Femur (tissue), 1 donor: Measurements from ENCODE around the gene SURF1.

Experiments used
- DNase-seq: peaks from one replicate; pipeline ENCODE4 v3.0.0-alpha.2; 2017

The SURF1 gene

DNA sequence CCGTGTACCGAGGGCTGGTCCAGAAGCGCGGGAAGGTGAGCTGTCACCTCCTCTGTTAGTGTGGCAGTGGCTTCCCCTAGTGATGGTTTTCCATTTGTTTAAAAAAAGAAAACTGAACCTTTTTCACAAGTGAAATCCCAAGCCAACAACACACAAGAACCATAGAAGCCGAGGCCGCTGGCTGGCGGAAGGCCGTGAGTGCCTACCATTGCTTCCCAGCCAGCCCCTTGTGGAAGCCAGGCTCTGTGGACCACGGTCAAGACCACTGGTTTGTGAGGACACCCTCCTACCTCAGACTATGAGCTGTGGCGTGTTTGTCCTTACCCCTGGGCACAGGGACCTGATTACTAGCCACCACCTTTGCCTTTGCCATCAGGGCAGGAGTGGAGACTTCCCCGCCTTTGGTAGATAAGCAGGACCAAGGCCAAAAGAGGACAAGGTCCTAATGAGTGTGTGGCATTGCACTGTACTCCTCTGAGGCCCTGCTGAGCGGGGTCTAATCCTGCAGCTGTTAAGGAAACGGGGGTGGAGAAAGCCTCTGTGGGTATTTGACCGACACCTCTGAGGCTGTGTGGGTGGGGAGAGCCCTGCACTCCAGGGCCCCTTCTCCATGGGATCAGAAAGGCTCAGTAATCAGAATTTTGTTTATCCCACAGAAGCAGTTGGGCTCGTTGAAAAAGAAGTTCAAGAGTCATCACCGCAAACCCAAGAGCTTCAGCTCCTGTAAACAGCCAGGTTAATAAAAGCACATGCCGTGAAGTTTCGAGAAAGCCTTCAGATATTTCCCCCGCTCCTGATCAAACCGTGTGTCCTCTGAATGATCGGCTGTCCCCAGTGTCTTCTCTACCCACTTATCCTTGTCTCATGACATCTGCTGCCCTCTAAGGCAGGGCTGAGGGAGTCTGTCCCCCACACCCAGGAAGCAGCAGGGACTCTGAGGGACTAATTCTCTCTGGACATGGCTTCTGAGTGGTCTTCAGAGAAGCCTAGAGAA lies 4.4 kb upstream of the SURF1 start:
- DNase-seq, result no peak

DNA sequence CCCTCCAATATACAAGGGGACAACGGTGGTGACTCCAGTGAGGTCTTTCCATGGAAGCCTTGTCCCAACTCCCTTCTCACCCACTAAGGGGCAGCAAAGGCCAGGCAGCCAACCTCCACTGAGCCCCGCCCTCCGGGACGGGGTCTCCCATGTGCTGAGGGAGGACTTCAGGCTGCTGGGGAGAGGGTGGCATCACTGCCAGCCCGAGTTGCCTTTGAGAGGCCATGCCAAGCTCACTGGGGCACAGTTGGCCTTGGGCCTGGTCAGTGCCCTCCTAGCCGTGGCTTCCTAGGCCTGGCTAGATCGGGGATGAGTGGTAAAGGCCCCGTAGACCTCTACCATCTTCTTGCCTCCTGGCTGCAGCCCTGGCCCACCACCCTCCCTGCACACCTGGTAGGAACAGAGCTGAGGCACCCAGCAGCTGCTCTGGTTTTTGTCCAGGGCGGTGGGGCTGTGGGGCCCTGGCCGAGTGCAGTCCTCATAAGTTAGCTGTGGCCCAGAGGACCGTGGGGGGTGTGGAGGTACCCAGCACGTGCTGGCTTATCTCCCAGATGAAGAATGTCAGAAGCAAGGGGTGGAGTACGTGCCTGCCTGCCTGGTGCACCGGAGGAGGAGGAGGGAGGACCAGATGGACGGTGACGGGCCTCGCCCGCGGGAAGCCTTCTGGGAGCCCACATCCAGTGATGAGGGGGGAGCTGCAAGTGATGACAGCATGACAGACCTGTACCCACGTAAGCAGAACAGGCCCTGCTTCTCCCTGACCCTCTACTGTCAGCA lies 3.3 kb upstream of the SURF1 start:
- DNase-seq, result no peak

DNA sequence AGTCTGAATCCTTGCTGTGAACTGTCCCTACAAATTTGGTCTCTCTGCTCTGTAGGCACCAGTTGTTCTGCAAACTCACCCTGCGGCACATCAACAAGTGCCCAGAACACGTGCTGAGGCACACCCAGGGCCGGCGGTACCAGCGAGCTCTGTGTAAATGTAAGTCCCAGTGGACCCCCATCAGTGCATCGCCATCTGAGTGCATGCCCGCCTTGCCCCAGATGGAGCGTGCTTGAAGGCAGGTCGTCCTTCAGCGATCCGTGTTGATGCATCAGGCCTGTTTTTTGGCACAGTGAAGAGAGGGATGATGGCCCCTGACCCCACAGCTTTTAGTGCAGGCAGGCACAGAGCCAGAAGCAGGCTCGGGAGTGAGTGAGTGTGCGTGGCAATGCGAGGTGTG lies 1.4 kb upstream of the SURF1 start:
- DNase-seq, result no peak

DNA sequence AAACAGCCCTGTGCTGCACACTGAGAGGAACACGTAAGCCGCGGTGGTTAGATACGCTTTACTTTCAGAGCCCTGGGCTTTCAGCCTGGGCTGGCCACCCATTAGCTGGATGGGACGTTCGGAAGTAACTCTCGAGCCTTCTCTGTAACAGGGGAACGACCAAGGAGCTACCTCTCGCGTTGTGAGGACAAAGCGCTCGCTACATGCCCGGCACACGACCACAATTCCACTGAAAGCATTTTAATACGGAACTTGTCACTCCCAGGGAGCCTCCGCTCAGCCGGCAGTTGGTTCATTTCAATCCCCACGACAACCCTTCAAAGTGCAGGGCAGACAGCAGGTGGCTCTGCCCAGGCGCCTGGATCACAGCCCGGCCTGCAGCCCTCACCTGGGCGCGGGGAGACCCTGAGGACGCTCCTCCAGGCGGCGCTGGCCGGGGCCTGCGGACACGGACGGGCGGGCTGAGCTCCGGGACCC lies 368 bp downstream of the SURF1 start:
- DNase-seq, result no peak

DNA sequence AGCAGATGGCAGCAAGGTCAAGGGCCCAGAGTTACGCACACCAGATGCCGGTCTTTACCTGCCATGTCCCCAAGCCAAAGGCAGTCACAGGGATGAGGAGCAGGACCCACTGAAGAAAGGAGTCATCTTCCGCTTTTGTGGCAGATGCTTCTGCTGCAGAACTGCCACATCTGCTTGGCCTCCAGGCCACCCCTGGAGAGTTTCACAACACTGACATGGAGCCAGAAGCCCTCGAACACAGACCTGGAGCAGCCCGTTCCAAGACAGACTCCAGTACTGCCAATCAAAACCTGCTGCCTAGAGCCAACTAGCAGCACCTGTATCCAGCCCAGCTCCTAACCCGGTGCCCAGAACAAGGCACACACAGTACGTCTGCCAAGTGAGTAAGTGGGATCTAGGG lies 1.5 kb downstream of the SURF1 start:
- no peak for DNase-seq

DNA sequence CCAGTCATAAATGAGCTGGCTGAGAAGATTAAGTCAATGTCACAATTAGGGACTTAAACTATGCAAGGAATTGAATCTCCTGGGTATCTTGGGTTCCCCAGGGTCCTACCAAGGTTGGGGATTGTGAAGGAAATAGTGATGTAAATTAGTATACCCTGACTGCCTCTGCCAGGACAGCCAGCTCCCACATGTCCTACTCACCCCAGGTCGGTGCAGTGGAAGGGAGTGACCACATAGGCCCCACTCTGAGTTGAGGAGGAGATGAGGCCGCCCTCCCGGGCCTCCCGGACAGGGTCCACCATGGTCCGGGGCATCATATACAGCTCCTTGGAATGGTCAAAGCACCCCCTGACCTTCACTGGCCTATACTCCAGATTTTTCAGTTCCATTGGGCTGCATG lies 2.7 kb downstream of the SURF1 start:
- no peak for DNase-seq

DNA sequence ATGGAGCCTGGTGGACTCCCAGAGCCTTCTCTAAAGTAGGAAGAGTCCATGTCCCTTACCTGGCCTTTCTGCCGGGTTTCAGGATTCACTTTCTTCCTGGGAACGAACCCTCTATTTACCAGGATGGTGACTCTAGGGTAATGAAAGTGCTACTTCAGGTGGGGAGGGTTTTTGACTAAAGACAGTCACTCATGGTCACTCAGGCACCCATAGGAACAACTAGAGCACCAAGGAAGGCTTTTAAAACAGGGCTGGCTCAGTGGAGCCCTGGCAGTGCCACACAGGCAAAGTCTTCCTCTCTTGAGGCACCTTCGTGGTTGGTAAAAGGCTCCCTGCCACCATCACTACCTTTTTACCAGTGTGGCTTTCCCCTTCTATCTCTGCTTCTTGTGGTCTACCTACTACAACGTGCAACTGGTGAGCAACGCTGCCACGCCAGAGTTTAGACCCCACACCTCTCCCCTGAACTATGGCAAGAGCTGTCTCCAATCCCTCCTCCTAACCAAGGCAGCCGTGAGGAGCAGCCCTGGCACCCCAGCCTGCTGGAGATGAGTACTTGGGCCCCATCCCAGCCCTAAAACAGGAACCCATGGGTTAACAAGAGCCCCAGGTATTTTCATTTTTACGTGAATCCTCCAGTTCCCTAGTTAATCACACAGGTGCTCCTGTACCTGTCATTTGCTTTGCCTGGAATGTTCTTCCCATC lies 3.5 kb downstream of the SURF1 start:
- no peak for DNase-seq

DNA sequence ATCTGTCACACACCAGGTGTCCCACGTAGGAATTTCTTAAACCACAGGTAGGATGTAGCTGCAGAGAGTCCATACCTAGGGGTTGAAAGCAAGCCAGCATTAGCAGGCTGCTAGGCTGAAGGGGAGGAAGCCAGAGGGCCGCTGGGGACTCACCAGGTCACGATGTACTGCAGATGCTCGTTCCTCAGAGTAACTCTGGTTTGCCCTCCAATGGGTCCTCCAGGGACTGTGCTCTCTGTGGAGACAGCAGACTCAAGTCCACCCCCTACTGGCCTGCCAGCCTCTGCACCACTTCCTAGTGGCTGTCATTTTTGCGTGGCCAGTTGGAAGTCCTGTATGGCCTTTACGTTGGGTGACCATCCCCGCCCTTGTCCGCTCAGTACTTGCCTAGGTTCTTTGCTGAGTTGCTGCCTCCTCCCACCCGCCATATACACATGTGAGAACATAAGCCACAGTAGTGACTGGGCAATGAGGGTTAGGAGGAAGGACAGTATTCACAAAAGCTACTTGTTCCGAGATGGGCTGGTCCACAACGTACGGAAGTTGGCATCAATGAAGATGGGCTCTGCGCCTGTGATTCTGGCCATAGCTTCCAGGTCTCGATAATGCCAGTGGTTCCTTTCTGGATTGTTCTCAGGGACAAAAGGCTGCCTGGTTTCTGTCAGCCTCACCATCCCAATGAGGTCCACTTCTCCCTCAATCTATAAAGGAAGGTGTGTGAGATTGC lies 4.2 kb downstream of the SURF1 start:
- no peak for DNase-seq

DNA sequence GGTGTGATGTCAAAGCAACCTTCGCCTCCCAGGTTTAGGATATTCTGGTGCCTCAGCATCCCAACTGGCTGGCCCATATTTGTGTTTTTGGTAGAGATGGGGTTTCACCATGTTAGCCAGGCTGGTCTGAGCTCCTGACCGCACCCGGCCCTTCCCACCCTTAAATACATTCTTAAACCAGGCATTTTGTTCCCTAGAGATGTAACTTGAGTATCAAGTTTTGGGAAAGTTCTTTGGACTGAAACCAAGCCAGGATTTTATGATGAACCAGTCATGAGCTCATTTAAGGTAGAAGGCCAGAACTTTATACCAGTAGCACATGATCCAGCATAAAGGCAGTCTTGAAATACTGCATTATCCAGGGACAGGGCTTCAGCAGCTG lies 4.8 kb downstream of the SURF1 start:
- DNase-seq, result no peak

DNA sequence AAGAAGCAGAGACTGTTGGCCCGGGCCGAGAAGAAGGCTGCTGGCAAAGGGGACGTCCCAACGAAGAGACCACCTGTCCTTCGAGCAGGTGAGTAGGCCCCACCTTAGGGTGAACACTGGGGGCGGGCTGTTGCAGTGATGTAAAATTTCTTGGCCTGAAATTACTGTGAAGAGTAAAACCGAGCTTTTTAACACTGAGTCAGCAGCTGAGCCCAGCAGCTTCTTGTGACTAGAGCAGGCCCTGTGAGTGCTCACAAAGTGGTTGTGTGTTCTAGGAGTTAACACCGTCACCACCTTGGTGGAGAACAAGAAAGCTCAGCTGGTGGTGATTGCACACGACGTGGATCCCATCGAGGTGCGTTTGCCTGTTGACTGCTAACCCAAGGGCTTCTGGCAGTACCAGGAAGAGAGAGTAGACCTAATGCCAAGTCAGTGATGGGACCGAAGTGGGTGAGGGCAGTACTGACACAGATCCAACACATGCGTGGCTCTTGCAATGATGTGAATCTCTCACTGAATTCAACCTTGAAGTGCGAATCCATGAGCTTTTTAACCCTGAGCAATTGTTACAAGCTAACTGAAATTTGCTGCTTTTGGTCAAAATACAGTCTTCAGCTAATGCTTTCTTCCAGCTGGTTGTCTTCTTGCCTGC lies 6.2 kb downstream of the SURF1 start:
- no peak for DNase-seq

DNA sequence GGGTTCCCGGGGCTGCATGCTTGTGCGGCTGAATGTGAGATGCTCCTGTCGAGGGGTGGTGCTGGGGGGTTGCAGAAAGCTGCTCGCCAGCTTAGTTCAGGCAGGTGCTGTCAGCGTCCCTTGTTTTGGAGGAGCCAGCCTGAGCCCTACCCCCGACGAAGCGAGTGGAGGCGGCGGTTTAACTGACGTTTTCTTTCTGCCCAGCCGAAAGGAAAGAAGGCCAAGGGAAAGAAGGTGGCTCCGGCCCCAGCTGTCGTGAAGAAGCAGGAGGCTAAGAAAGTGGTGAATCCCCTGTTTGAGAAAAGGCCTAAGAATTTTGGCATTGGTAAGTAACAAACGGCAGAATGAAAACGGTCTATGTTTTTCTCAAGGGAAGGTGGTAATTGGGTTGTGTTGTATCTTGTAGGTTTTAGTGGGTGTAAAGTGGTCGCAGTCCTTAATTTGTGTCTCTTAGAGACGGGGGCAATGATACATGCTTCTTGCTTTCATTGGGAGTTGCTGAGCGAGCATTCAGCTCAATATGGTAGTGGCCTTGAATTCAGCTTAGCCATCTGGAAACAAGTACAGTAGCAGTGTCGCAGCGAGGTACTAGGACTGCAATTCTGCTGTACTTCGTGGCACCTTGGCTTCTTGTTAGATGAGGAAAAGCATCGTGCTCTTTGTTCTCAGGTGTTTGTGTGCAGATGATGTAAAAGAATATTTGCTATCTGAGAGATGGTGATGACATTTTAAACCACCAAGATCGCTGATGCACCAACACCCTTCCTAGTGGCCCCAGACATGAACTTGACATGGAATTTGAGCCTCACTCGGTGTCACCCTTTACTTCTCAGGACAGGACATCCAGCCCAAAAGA lies 7.3 kb downstream of the SURF1 start:
- no peak for DNase-seq

DNA sequence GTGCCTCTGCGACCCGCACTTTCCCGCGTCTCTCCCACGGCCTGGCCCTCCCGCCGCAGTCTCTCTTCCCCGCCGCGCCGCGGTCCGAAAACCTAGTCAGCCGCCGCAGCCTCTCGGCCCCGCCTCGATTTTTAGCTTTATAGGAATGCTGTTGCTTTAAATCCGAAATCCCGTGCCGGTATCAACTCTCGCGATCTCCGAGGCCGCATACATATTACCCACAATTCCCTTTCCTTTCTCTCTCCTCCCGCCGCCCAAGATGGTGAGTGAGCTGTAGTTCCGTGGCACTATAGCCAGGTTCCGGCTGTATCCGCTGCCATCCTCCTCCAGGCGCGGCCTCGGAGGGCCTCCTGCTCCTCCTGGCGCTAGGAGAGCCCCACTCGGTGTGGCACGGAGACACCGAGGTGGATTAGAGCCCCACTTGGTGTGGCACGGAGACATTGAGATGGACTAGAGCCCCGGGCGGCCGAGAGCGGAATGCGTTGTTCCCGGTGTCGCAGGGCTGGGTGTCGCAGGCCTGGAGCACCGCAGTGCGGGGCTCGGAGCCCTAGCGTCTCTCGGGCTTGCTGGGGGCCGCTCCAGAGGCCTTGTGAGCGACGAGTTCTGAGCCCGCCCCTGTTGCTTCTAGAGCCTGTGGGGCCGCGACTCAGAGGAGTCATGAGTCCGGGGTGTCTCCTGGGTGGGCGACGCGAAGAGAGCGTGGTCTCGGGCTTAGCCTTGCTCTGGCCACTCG lies 8.1 kb downstream of the SURF1 start, which contains the start of the genes MED22 and RPL7A:
MED22 (minus strand) TSS at position 147 of the 733 bp plus-strand sequence. CDS start 1,469 bp downstream, outside the sequence.
RPL7A (plus strand) TSS at position 234 of the 733 bp plus-strand sequence; CDS start at position 260, 26 bp downstream.
- peak; percentile 97 for DNase-seq

DNA sequence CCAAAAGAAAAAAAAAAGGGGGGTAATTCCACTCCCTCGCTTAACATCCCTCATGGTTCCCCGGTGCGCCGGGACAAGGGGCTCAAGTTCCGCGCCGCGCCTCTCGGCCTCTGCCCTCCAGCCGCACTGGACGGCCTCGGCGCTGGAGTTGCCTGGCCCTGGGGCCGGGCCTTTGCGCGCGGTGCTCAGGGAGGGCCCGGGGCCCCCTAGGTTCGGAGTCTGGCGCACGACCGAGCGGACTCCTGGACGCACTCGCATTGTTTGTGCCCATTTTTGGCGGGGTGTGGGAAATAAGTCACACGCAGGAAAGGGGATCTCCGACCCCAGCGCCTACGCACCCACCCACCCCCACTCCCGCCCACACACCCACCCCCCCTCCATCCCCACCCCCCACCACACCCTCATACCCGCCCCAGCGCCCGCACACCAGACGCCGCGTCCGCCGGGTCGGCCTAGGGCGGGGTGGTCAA lies 8.7 kb downstream of the SURF1 start:
- DNase-seq, result peak; percentile 62

DNA sequence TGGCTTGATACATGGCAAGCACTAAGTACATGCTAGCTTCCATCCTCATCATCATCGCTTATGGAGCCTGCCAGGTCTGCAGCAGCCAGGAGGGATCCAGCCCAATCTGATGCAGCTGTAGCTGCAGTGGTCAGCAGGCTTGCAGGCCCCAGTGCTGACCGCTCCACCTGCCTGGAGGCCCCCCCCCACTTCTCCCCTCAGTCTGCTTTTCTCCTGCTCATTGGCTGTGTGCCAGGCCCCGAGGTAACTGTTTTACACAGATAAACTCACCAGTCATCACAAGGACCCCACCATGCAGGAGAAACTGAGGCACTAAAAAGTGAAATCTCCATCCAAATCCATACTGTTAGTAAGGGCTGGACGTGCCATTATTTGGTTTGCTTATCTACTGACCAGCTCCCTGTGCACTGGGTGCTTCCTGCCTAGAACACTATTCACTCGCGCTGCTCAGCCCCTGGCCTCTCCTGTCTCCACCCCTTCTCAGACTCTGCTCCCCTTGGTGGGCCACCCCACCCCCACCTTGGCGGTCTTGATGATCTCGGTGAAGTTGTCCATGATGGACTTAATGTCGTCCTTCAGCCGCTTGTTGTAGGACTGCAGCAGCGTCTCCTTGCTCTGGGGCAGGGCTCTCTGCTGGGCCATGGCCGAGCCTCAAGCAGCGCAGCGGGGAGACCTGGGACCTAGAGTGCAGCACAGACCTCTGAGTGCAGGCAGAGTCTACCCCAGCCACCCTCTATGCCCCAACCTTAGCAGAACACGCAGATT lies 10.1 kb downstream of the SURF1 start:
- no peak for DNase-seq

DNA sequence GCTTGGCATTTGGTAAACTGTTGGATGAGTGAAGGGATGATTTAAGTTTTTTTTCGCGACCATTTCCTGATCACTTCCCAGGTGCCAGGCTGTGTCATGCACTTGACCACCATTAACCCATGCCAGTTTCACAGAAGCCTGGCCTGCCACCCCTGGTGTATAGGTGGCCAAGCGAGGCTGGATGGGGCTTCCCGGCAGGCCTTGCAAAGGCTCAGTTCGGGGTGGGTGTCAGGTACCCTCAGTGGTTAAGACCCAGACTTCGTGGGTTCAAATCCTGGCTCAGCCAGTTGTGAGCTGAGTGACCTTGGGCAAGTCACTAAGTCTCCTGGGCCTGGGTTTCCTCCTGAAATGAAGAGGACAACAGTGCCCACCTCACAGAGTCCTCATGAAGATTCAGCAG lies 10.7 kb downstream of the SURF1 start:
- no peak for DNase-seq

DNA sequence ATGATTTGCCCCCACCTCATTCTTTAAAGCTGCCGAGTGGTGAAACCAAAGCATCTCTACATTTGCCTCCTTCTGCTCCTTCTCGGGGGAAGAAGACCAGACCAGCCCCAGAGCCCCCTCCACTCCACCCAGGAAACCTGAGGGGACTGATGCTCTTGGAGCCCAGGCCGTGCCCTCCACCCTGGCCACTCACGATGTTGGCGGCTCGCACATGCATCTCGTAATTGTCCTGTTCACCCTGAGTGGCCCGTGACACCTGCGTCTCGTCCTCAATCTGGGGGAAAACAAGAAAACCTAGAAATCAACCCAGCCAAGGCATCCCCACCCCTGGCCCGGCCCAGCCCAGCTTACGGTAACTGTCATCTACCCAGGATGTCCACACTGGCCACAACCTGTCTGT lies 11.3 kb downstream of the SURF1 start:
- DNase-seq, result no peak

DNA sequence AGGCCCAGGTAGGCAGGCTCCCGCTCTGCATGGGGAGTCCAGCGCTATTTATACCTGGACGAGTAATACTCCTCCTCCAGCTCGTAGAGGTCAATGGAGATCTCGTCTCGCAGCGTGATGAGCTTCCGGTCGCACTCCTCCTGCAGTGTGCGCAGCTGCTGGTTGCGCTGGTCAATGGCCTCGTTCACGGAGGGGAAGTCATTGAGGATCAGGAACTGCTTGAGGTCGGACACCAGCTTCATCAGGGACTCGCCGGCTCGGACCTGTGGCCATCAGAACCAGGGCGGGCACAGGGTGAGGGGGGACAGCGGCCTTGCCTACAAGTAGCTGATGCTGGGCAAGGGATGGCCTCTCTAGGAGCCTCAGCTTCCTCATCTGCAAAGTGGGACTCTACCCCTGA lies 12.2 kb downstream of the SURF1 start:
- no peak for DNase-seq

DNA sequence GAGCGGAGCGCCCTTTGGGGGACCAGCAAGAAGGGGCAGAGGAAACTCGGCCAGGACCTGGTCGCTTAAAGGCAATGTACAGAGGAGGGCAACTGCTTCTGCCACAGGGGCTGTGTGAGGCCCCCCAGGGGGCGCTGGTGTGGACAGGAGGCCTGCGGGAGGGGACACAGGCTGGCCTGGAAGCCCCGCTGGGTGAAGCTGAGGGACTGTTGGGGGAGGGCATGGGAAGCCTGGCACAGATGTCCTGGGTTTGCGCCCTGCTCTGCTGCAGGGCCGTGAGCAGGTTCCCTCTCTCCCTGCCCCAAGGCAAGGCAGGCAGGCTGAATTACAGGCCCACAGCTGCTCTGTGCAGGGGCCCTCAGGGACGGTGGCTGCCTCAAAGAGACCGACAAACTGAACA lies 13.7 kb downstream of the SURF1 start:
- DNase-seq, result peak; percentile 26

DNA sequence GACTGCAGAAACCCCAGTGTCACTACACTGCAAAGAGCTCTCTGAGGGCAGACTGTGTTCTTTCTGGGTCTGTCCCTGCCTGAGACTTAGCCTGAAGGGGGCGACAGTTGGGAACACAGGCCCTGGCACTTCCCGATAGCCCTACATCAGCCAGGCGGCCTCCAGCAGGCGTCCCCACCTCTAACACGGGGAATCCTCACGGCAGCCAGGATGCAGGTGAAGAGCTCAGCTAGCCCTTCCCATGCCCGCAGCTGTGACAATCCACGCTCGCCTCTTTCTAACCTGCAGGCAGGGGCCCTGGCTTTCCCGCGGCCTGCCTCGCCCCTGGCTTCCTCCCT lies 14.2 kb downstream of the SURF1 start:
- no peak for DNase-seq
